NCI-H1092 treated with DMSO at 0.1 percent for 48 hours (cell line): ENCODE results near the gene SND1.

ENCODE experiments used
- DNase-seq: peaks from one replicate; lab custom pipeline; 2025; lab: John Stamatoyannopoulos, UW

SND1 gene

DNA sequence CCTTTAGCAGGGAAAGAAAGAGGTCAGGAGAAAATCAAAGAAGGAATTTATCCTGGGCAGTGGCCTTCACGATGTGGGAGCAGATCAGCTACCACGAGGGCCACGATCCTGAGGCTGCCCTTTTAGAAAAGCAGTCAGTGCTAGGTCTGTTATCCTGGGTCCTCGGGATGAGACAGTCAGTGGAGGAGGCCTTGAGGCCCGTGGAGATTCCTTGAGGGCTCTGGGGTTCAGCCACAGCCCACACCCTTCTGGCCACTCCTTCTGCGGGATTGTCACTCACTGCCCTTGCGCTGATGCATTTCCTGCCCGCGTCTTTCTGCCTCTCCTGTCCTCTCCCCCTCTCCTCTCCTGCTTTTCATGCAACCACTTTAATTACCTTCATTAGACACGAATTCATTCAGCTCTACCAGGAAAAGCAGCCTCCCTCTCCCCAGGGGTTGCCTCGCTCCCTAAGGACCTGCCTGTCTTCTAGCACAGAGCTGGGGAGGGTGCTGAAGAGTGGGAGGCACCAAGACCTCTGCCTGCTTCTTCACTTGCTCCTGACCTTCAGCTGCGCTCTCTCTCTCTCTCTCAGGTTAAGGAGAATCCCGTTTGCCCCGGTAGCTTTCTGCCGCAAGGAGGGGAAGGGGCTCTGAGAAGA is 421.8 kb downstream of the SND1 start:
- no peak for DNase-seq

GRCh38 chr7:128074336-128074735 is 422.3 kb downstream of the SND1 start:
- no peak for DNase-seq

GRCh38 chr7:128074736-128075135 is 422.7 kb downstream of the SND1 start:
- no peak for DNase-seq

DNA sequence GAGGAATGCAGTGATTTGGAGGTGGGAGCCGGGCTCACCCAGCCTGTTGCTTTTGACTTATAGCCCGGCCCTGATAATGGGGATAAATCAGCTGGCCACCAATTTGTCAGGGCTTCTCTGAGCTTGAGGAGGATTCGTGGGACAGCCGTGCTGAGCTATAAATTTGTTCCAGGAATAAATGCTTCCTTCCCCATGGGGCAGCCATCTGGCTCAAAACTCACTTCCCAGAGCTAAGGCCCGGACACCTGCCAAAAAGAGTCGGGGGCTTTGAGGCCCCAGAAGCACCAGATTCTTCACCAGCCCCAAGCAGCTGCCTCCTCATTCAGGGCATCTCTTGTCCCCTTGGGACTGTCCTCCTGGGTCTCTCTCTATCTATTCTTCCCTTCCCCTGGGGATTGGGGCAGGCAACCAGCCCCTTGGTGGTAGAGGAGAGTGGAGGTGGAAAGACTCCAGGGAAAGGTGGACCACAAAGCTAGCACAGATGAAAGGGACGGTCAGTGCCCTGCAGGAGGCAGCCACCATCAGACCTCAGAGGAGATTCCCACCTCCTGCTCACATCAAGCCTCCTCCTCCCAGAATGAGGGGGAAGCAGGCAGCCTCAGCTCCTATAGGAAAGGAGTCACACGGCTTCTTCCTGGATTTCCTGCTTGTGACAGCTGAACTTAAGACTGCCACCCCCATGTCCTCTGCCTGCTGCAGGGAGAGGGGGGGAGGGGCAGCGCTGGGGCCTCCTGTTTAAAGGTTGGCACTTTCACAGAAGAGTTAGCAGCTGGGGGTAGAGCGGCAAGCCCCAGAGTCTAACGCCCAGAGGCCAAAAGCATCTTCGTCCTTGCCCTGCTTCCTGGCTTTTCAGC is 423.5 kb downstream of the SND1 start:
- no peak for DNase-seq

DNA sequence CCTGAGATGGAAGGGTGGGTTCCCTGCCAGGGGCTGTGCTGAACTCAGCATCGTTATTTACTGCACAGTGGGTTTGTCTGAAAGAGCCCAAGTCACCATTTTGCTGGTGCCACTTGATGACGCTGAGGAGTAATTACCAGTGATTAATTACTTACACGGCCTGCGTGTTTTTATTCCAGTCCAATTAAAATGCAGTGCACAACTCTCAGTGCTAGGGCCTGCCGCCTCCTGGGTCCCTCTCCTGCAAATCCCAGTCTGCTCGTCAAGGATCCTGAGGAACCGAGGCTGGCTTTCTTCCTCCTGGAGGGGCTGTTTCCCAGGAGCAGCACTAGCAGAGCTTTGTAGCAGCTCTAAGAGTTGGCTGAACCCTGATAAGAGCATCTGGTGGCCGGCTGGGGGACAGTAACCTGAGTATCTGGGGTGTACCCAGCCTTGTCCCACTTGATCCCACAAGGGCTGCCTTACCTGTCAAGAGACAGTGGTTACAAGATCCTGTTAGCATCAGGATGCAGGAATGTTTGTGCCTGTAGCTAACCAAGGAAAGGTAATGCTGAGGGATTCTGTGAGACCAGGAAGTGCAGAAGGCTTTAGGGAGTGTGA is 424.3 kb downstream of the SND1 start:
- no peak for DNase-seq

DNA sequence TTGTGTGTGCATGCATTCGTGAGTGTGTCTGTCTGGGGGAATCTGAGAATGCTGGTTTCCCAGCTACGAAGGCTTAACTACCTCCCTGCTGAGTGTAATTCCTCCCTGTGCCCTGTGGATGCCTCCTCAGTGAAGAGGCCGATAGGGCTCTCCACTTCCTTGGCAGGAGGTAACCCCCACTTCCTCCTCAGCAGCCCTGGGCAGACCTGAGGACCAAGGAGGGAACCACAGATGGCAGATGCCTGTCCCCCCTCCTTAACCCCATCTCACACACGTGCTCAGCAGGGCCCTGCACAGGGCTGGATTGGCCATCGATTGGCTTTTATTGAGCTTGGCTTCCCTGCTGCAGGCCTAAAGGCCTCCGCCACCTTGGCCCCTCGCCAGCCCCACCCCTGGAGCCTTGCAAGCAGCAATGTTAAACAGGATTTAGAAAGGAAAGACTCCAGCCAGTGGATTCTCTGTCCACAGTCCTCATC is 424.8 kb downstream of the SND1 start:
- peak; percentile 75 for DNase-seq

DNA sequence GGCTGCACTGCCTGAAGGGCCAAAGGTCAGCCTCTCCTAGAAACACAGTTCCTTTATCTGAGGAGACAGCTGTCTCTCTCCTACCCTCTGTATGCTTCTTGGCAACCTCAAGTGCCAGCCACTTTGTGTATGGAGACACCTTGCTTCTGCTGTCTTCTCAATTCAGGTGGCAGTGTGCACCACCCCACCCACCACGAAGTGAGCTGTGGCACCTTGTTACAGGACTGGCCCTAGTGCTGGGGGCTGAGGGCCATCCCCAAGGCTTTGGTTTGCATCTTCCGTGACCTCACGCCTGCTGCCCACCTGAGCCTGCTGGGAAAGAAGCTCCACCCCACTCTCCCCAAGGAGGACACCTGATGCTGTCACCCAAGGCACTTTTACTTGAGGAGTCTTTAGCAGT is 426.3 kb downstream of the SND1 start:
- no peak for DNase-seq

GRCh38 chr7:128080169-128080568 is 428.2 kb downstream of the SND1 start:
- no peak for DNase-seq

DNA sequence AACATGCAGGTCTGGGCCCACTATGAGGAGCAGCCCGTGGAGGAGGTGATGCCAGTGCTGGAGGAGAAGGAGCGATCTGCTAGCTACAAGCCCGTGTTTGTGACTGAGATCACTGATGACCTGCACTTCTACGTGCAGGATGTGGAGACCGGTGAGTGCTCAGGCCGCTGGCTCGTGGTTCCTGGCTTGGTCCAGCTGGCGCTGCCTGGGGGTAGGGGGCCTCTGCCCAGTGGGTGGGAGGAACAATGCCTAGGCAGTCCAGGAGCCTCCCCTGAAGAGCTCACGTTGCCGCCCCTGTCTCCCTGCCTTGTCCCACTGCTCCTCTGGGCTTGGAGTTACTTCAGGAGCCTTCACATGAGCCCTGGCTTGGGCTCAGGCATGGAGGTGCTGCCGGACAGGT is 429.4 kb downstream of the SND1 start:
- DNase-seq = no peak

- DNase-seq = no peak
Measured at GRCh38 chr7:128081808-128082207, 429.8 kb downstream of the SND1 start.

DNA sequence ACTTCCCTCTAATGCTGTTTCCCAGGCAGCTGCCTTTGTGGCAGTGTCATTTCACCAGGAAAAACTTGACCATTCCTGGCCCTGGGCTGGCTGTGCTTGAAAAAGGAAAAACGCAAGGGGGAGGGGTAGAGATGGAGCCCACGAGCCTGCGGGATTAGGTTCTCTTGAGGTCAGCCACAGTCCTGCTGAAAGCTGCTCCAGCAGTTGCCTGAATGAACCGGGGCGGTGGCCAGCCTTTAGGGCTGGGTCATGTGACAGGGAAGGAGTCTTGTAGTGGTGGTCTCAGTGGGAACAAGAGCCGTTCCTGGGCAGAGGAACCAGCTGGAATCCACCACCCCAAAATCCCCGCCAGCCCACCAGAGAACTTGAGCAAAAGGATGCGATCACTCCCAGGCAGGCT is 430.4 kb downstream of the SND1 start:
- no peak for DNase-seq

- no peak for DNase-seq
Measured at GRCh38 chr7:128084896-128085608, 433.1 kb downstream of the SND1 start.

DNA sequence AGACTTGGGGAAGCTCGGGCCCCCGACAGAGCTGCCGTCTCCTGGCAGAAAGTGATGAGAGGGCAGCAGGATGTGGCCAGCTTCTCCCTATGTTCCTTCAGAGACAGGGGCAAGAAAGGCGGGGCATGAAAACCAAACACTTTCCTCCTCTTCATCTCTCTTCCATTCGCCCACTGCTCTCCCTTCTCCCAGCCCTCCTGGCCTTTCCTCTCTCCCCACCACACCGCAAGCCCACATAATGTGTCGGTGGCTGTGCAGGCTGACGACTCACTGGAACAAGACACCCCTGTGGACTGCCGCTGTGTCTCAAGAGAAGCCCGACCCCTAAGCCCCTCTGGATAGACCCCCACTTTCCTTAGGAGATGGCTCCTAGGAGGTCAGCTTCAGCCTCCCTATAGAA is 438.5 kb downstream of the SND1 start:
- no peak for DNase-seq

DNA sequence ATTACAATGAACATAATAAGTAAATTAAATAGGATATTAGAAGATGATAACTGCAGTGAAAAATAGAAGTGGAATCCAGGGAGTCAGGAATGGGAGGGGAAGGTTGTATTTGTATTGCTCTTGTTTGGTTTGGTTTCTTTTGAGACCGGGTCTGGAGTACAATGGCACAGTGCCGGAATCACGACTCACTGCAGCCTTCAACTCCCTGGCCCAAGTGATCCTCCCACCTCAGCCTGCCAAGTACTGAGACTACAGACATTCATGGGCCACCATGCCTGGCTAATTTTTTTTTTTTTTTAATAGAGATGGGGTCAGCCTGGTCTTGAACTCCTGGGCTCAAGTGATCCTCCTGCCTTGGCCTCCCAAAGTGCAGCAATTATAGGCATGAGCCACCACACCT is 439.1 kb downstream of the SND1 start:
- no peak for DNase-seq

DNA sequence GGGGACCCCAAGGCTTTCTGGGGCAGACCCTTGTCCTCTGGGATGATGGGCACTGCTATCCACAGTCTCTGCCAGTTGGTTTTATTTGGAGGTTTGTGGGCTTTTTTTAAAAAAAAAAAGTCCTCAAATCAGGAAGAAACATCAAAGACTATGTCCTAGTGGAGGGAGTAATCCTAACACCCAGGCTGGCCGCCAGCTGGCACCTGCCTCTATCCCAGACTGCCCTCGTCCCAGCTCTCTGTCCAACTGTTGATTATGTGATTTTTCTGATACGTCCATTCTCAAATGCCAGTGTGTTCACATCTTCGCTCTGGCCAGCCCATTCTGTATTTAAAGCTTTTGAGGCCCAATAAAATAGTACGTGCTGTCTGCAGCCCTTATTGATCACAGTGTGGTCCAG is 440.2 kb downstream of the SND1 start:
- DNase-seq = no peak

GRCh38 chr7:128093614-128094570 is 441.9 kb downstream of the SND1 start:
- peak; percentile 27 for DNase-seq

GRCh38 chr7:128094686-128095085 is 442.7 kb downstream of the SND1 start:
- DNase-seq = no peak

DNA sequence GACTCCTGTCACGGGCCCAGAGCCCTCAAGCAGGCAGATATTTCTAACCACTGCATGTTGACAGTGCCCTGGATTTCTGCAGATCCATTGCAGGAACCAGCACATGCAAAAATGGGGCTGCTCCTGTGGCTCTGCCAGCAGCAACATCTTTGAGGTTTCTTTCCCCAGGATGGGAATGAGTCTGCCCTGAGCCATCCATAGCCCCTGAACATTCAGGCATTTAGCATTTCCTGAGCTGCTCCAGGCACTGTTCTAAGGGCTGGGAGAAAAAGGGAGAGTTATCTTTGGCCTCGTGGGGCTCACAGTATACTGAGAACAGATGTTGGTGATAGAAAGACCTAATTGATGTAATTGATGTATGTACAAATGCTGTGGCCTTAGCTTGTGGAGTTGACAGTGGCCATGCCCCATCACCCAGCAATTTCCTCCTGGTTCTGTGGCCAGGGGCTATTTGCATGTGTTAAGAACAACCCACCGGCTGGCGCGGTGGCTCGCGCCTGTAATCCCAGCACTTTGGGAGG is 445.3 kb downstream of the SND1 start:
- no peak for DNase-seq

GRCh38 chr7:128098629-128099028 is 446.6 kb downstream of the SND1 start:
- no peak for DNase-seq

DNA sequence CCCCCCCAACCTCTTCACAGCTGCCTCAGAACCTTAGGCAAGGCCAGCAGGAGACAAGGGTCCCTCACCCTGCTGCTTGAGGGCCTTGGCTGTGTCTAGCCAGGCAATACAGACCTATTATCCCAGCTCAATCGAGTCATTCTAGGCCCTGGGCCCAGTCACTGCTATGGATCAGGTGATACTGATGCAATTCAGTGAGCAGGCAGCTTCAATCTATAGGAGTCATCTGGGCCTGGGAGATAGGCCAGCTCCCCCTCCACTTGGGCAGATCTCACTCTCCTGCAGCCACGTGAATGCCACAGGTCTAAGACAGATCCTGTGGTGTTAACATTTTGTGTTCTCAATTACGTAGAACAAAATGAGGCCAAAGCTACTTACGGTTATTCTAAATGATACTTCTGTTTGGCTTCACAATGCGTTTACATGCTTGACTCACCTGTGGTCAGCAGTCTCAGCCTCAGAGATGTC is 447.2 kb downstream of the SND1 start:
- no peak for DNase-seq
